GM23338 (cell line): ENCODE results near the gene VPS39. TPM values are rescaled to one million over a fixed set of nuclear protein-coding genes. Genes with fewer than 3 reads are reported as not detected.

Source experiments
- ATAC-seq: fragments of 200-7000 bp; cut with Tn5 transposase; 3 replicates; pipeline ENCODE4 v1.9.1; 2020
- DNase-seq: peaks from one replicate; pipeline ENCODE4 v3.0.0-alpha.2; 2015; ENCODE audit warnings: low spot score
- H2AFZ ChIP-seq: fragments of 200-600 bp; sonication (generic); 2 replicates; pipeline ENCODE4 v1.8.0; 2016; ENCODE audit warnings: antibody characterized with exemption, mild to moderate bottlenecking, moderate library complexity
- H3F3A ChIP-seq: fragments of 200-600 bp; sonication (generic); replicated peaks from 2 replicates; pipeline ENCODE4 v1.8.0; 2017; ENCODE audit warnings: antibody characterized with exemption, mixed run types, low read depth
- H3K27ac ChIP-seq: fragments of 200-600 bp; sonication (generic); 2 replicates; pipeline ENCODE4 v1.6.1; 2016; ENCODE audit warnings: low read depth
- H3K27me3 ChIP-seq: fragments of 200-600 bp; sonication (generic); 2 replicates; pipeline ENCODE4 v1.8.0; 2016; ENCODE audit warnings: mild to moderate bottlenecking, mixed run types, moderate library complexity; ENCODE audit not compliant: insufficient read depth
- H3K36me3 ChIP-seq: fragments of 200-600 bp; sonication (generic); 2 replicates; pipeline ENCODE4 v1.8.0; 2016; ENCODE audit warnings: mild to moderate bottlenecking; ENCODE audit not compliant: insufficient read depth
- H3K4me1 ChIP-seq: fragments of 200-600 bp; sonication (generic); 2 replicates; pipeline ENCODE4 v1.8.0; 2016; ENCODE audit warnings: mild to moderate bottlenecking, moderate library complexity; ENCODE audit not compliant: insufficient read depth
- H3K4me2 ChIP-seq: fragments of 200-600 bp; sonication (generic); 2 replicates; pipeline ENCODE4 v1.7.1; 2017; ENCODE audit warnings: mixed run types
- H3K4me3 ChIP-seq: fragments of 200-600 bp; sonication (generic); 2 replicates; pipeline ENCODE4 v1.6.1; 2016; ENCODE audit warnings: mixed run types
- H3K79me2 ChIP-seq: fragments of 200-600 bp; sonication (generic); replicated peaks from 2 replicates; pipeline ENCODE4 v1.8.0; 2017; ENCODE audit warnings: mild to moderate bottlenecking; ENCODE audit not compliant: insufficient read depth
- H3K9me2 ChIP-seq: fragments of 200-600 bp; sonication (generic); 2 replicates; pipeline ENCODE4 v1.8.0; 2017; ENCODE audit not compliant: insufficient read depth
- H4K20me1 ChIP-seq: fragments of 200-600 bp; sonication (generic); replicated peaks from 2 replicates; pipeline ENCODE4 v1.8.0; 2017; ENCODE audit warnings: mild to moderate bottlenecking; ENCODE audit not compliant: insufficient read depth
- H3K27ac Mint-ChIP-seq: 2 replicates; pipeline ENCODE4 v1.8.0; 2020; ENCODE audit warnings: inconsistent platforms, mild to moderate bottlenecking, moderate library complexity, mixed read lengths
- H3K27me3 Mint-ChIP-seq: 3 replicates; pipeline ENCODE4 v1.8.0; 2022; ENCODE audit warnings: low read depth, mild to moderate bottlenecking, moderate library complexity, mixed read lengths, inconsistent platforms; ENCODE audit not compliant: insufficient read depth, poor library complexity
- H3K36me3 Mint-ChIP-seq: 3 replicates; pipeline ENCODE4 v1.8.0; 2021; ENCODE audit warnings: low read depth, mild to moderate bottlenecking, inconsistent platforms, moderate library complexity, mixed read lengths
- H3K4me1 Mint-ChIP-seq: 3 replicates; pipeline ENCODE4 v1.8.0; 2020; ENCODE audit warnings: mild to moderate bottlenecking, inconsistent platforms, mixed read lengths
- H3K4me3 Mint-ChIP-seq: 3 replicates; pipeline ENCODE4 v1.8.0; 2021; ENCODE audit warnings: moderate library complexity, mild to moderate bottlenecking, inconsistent platforms, mixed read lengths
- H3K9me3 Mint-ChIP-seq: 3 replicates; pipeline ENCODE4 v1.8.0; 2020; ENCODE audit warnings: moderate library complexity, mild to moderate bottlenecking, inconsistent platforms, mixed read lengths
- CREB1 ChIP-seq: fragments of 250-450 bp; sonication (Bioruptor Pico); IDR thresholded peaks from 2 replicates; pipeline ENCODE4 v1.5.0; 2020; ENCODE audit warnings: low read depth, mild to moderate bottlenecking, moderate library complexity
- CTCF ChIP-seq, 2 experiments: fragments of 200-600 bp in 1 of 2; sonication (generic) in 1 of 2; conservative IDR thresholded peaks; 2 replicates each; pipeline versions ENCODE4 v1.5.1 to v1.6.1; 2016 to 2017; ENCODE audit warnings: antibody characterized with exemption in 2 of 2, low read depth in 2 of 2, mild to moderate bottlenecking in 2 of 2, moderate library complexity in 1 of 2
- ETS1 ChIP-seq: IDR thresholded peaks from 2 replicates; pipeline ENCODE4 v1.6.1; 2016; ENCODE audit warnings: antibody characterized with exemption
- EZH2 ChIP-seq: fragments of 200-600 bp; sonication (generic); IDR thresholded peaks from one replicate; pipeline ENCODE4 v1.8.0; 2017; ENCODE audit warnings: antibody characterized with exemption, mild to moderate bottlenecking, low read depth; ENCODE audit not compliant: unreplicated experiment
- EZH2phosphoT487 ChIP-seq: fragments of 200-600 bp; sonication (generic); IDR thresholded peaks from one replicate; pipeline ENCODE4 v1.8.1; 2018; ENCODE audit warnings: antibody characterized with exemption; ENCODE audit not compliant: unreplicated experiment
- JUNB ChIP-seq: IDR thresholded peaks from one replicate; pipeline ENCODE4 v1.6.1; 2016; ENCODE audit warnings: antibody characterized with exemption; ENCODE audit not compliant: unreplicated experiment
- NANOG ChIP-seq: IDR thresholded peaks from 2 replicates; pipeline ENCODE4 v1.6.1; 2016; ENCODE audit warnings: antibody characterized with exemption, borderline replicate concordance
- POLR2AphosphoS5 ChIP-seq: IDR thresholded peaks from 2 replicates; pipeline ENCODE4 v1.6.1; 2016; ENCODE audit warnings: antibody characterized with exemption, low read depth
- REST ChIP-seq: IDR thresholded peaks from one replicate; pipeline ENCODE4 v1.6.1; 2018; ENCODE audit warnings: antibody characterized with exemption; ENCODE audit not compliant: unreplicated experiment
- STAT1 ChIP-seq: IDR thresholded peaks from one replicate; pipeline ENCODE4 v1.6.1; 2016; ENCODE audit warnings: antibody characterized with exemption; ENCODE audit not compliant: unreplicated experiment
- ZNF114 ChIP-seq: fragments of 250-450 bp; sonication (Bioruptor Pico); IDR thresholded peaks from 2 replicates; pipeline ENCODE4 v1.5.0; 2020; ENCODE audit warnings: mild to moderate bottlenecking, moderate library complexity
- ZNF331 ChIP-seq: fragments of 250-450 bp; sonication (Bioruptor Pico); IDR thresholded peaks from 2 replicates; pipeline ENCODE4 v1.5.0; 2020; ENCODE audit warnings: low read depth, mild to moderate bottlenecking, moderate library complexity
- ZNF462 ChIP-seq: fragments of 250-450 bp; sonication (Bioruptor Pico); IDR thresholded peaks from 2 replicates; pipeline ENCODE4 v1.5.0; 2020; ENCODE audit warnings: mild to moderate bottlenecking, moderate library complexity
- polyA plus RNA-seq: library from polyadenylated mRNA; unstranded; fragments of >200 nt; fragmentation: Nextera tagmentation; extraction: Ambion mirVana; gene quantifications from 2 replicates; pipeline ENCODE4 v1.2.1, GENCODE V29; 2016
- total RNA-seq: library from RNA; depleted of rRNA; stranded (reverse); fragments of >200 nt; shearing (Covaris generic); gene quantifications from 2 replicates; pipeline ENCODE4 v1.2.3, GENCODE V29; 2014

VPS39 gene
- total and polyA plus RNA-seq, 2 experiments from 2014 or later = 14.9 to 45.1 TPM

- ATAC-seq (no peak), DNase-seq (no peak)
- Mint-ChIP-seq H3K9me3 (no peaks in the 10 kb centered on the region), H3K36me3 (no peaks in the 10 kb centered on the region), H3K27me3 (peaks cover 7% of the 10 kb centered on the region), H3K27ac (no peak overlapping the region), H3K4me3 (no peak overlapping the region), H3K4me1 (peaks cover 9% of the 10 kb centered on the region; the same call in 2 of the 3 replicates)
- H3K4me3 ChIP-seq = no peak overlapping the region
- H3K27me3 ChIP-seq = no peaks in the 10 kb centered on the region
- H2AFZ ChIP-seq = no peak overlapping the region
- H3K9me2 ChIP-seq = no peaks in the 10 kb centered on the region
- H3K27ac ChIP-seq = no peak overlapping the region
- no peaks in the 10 kb centered on the region for H4K20me1 ChIP-seq
- no peak for TF ChIP-seq ZNF331 (CRISPR knock-in tag)
- TF ChIP-seq CTCF (conservative IDR thresholded peaks at IDR 0.05; ENCODE audit: low read depth in 2 of 2) = no peak
- TF ChIP-seq STAT1 = no peak
- no peak for TF ChIP-seq ETS1
- no peak for TF ChIP-seq NANOG
- TF ChIP-seq ZNF114 (CRISPR knock-in tag) = no peak
- no peak for TF ChIP-seq EZH2phosphoT487
- TF ChIP-seq REST = no peak
- no peak for TF ChIP-seq EZH2
- TF ChIP-seq CREB1 = no peak
- TF ChIP-seq POLR2AphosphoS5 = no peak
- TF ChIP-seq ZNF462 (CRISPR knock-in tag) = no peak
- no peak for TF ChIP-seq JUNB
- no peaks in the 10 kb centered on the region for H3K36me3 ChIP-seq
- no peaks in the 10 kb centered on the region for H3F3A ChIP-seq
- H3K4me1 ChIP-seq = no peaks in the 10 kb centered on the region; the same call in 1 of the 2 replicates
- no peak overlapping the region for H3K4me2 ChIP-seq
- no peaks in the 10 kb centered on the region for H3K79me2 ChIP-seq
These were observed 77.7 kb downstream of the VPS39 start for GRCh38 chr15:42130246-42130986.
